KOPT-K1 (cell line): ENCODE data around the gene FAT2.
"Not testable (repeated sequence)": the region's sequence is repeated elsewhere in the genome, so short reads cannot be mapped to it uniquely, and the experiment has no call there.

Source experiments
- H3K27ac ChIP-seq: fragments of 200-600 bp; sonication (generic); 2 replicates; pipeline ENCODE4 v1.5.1; 2016; ENCODE audit warnings: antibody characterized with exemption, mild to moderate bottlenecking, low read depth, low read length; ENCODE audit not compliant: poor library complexity, severe bottlenecking
- H3K36me3 ChIP-seq: fragments of 200-600 bp; sonication (generic); 2 replicates; pipeline ENCODE4 v1.5.1; 2017; ENCODE audit warnings: antibody characterized with exemption, mild to moderate bottlenecking, low read length, moderate library complexity; ENCODE audit not compliant: insufficient read depth
- H3K9me3 ChIP-seq: fragments of 200-600 bp; sonication (generic); 2 replicates; pipeline ENCODE4 v1.5.1; 2017; ENCODE audit warnings: antibody characterized with exemption, low read length, mild to moderate bottlenecking; ENCODE audit not compliant: insufficient read depth, poor library complexity, severe bottlenecking

The FAT2 gene

DNA sequence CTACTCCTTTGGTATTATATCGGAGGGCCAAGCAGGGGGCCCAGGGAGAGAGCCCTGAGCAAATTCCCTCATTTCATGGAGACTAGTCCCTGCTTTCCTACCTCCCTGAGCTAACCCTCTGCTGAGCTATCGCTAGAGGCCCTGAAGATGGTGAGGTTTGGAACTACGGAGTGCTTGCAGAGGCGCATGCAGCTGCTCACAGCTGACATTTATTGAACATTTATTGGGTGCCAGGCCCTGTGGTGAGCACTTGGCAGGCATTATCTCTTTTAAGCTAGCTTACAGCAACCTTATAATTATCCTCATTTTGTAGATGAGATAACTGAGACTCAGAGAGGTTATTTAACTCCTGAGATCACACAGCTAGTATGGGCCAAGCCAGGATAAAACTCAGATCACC, 9.8 kb downstream of the FAT2 start:
- Histone ChIP-seq H3K36me3 (no peaks in the 10 kb centered on the region), H3K9me3 (no peaks in the 10 kb centered on the region), H3K27ac (no peak overlapping the region)

DNA sequence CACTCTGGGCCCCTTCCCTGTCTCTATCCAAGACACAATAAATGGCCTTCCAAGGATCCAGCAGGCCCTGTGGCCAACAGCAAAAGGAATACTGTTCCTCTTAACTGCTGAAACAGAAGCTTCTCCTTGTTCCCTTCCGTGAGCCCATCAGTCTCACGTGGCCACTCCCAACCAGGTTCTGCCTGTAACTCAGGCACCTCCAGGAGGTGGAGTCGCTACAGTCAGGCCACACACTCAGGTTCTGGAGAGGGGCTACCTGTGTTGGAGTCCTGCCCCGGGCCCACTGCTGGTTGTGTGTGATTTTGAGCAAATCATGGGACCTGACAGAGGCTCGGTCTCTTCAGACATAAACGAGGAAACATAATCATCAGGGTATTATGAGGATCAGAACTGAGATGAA, 10.3 kb downstream of the FAT2 start:
- no peaks in the 10 kb centered on the region for H3K9me3 ChIP-seq
- no peaks in the 10 kb centered on the region for H3K36me3 ChIP-seq
- no peak overlapping the region for H3K27ac ChIP-seq

DNA sequence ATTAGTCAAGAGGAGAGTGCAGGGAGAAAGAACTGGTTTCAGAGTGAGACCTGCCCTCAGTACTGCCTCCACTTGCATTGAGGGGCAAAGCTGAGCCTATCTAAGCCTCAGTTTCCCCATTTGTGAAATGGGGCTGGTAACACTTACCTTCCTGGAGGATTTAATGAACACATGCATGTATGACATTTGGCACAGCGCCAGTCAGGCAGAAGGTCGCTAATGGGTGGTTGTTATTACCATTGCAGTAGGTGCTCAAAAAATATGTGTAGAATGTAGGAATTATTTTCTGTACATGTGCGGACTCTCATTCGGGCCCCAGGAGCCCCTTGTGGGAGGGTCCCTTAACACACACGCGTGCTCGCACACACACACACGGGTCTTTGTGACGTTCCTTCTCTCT, 10.9 kb downstream of the FAT2 start:
- H3K27ac ChIP-seq: no peak overlapping the region
- no peaks in the 10 kb centered on the region for H3K36me3 ChIP-seq
- no peaks in the 10 kb centered on the region for H3K9me3 ChIP-seq

DNA sequence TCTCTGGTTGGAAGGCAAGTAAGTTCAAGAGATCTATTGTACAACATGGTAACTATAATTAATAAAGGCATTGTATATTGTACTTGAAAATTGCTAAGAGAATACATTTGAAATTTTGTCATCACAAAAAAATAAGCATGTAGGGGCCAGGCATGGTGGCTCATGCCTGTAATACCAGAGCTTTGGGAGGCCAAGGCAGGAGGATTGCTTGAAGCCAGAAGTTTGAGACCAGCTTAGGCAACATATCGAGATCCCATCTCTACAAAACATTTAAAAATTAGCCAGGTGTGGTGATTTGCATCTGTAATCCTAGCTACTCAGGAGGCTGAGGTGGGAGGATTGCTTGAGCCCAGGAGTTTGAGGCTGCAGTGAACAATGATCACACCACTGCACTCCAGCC, 12.0 kb downstream of the FAT2 start:
- H3K36me3 ChIP-seq, H3K9me3 ChIP-seq, H3K27ac ChIP-seq: not testable (repeated sequence)

DNA sequence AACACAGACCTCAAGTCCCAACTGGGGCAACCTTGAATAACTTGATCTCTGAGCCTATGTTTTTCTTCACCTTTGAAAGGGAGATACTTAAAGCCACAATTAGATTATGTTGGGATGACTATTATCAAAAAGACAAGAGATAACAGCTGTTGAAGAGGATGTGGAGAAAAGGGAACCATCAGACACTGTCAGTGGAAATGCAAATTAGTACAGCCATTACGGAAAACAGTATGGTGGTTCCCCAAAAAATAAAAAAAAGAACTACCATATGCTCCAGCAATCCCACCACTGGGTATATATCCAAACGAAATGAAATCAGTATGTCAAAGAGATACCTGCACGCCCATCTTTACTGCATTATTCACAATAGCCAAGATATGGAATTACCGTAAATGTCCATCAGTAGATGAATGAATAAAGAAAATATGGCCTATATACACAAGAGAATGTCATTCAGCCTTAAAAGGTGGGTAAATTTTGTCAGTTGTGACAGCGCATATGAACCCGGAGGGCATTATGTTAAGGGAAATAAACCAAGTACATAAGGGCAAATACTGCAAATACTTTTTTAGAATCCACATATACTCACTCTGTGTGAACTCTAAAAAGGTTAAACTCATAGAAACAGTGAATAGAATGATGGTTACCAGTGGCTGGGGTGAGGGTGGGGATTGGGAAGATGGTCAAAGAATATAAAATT, 12.7 kb downstream of the FAT2 start:
- Histone ChIP-seq H3K27ac (no peak overlapping the region), H3K9me3 (no peaks in the 10 kb centered on the region), H3K36me3 (no peaks in the 10 kb centered on the region)

DNA sequence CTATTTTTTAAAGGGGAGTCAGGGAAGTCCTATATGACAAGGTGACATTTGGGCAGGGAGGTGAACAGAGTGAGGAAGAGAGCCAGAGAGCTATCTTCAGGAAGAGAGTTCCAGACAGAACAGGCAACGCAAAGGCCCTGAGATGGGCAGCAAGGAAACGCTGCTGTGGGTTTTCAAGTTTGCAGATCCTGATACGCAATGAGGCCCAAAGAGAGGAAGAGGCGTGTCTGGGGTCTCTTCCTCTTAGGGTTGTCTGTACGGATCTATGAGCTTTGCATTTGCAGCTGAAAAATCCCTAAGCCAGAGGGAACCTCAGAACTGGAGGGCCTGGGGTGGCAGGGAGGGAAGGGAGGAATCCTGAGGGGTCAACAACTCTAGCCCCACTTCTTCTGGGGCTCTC, 13.6 kb downstream of the FAT2 start:
- H3K27ac ChIP-seq: no peak overlapping the region
- no peaks in the 10 kb centered on the region for H3K9me3 ChIP-seq
- H3K36me3 ChIP-seq: no peaks in the 10 kb centered on the region

DNA sequence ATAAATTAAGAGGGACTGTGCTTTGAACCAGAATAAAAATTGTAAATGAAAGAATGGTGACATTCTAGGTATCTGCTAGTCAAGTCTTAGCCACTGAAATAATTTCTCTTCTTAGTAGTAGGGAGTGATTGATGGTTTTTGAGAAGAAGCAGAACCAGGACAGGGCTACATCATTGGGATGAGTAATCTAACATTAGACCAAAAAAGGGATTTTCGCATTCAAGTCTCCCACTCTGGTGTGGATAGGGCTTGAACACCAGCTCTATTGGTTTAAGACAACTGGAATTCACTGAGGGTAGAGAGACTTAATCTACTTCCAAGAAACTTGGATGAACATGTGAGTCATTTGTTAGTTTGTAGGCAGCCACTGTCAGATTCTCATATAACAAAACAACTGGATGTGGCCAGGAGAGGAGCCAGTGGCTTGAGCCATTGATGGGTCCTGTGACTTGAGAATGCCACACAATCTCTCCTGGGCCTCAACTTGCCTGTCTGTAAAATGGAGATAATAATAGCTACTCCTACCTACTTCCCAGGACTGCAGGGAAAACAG, 16.6 kb downstream of the FAT2 start:
- no peaks in the 10 kb centered on the region for H3K36me3 ChIP-seq
- no peak overlapping the region for H3K27ac ChIP-seq
- no peaks in the 10 kb centered on the region for H3K9me3 ChIP-seq

DNA sequence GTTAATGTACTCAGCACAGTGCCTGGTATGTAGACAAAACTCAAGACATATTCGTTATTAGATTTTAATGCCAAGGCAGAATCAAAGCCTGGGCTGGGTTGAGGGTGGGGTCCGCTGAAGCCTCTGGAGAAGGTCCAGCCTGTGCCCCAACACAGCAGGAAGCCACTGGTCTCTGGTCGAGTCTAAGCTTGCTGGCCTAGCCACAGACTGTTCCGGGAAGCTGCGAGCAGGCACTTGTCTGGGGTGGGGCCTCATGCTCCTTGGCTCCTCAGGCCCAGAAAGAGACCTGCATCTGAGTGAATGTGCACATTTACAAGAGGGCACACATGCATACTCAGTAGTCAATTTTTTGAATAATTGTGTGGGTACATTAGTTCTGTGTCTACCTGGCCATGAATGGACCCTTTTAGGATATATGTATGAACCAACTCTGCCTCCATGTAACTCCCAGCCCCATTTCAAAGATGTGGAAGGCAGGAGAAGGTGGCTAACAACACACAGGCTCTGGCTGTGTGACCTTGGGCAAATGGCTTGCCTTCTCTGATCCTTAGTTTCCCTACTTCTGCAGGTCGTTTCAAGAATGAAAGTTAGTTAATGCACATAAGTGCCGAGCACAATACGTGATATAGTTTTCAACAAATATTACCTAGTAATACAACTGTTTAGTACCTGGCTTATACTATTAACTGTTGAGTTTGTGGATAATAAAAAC, 18.3 kb downstream of the FAT2 start:
- H3K36me3 ChIP-seq: no peaks in the 10 kb centered on the region
- no peaks in the 10 kb centered on the region for H3K9me3 ChIP-seq
- no peak overlapping the region for H3K27ac ChIP-seq

DNA sequence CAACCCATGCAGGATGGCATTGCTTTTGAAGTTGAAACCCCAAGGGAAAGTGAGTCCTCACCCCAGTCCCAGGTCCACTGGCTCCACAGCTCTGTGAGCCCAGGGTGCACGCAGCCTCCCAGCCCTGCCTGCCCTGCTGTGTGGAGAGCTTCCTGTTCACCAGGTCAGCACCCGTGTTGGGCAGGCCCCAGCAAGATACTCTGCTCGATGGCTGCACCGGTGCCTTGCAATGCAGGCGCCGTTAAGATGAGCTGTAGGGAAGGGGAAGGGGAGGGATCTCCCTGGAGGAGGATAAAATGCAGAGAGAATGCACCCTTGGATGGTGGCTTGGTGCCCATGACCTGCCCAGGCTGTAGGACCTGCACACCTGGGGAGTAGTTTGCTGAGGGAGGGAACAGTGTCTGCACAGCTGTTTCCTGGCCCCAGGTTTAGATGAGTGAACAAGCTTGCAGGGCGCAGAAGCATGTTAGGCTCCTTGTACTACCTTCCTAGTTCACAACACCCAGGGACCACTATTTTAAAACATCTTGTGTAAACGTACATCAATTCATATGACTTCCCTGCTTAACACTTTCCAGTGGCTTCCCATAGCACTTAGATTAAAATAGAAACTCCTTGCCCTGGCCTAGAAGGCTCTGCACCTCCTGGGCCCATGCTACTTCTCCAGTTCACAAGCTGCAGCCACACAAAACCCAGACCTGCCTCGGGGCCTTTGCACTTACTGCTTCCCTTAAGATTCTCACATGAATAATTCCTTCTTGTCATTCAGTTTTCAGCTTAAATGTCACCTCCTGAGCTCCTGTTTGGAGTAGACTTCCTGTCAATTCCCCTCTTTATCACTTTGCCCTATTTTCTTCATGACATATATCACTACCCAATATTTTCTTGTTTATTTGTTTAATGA, 19.6 kb downstream of the FAT2 start:
- Histone ChIP-seq H3K27ac (no peak overlapping the region), H3K36me3 (no peaks in the 10 kb centered on the region), H3K9me3 (no peaks in the 10 kb centered on the region)

DNA sequence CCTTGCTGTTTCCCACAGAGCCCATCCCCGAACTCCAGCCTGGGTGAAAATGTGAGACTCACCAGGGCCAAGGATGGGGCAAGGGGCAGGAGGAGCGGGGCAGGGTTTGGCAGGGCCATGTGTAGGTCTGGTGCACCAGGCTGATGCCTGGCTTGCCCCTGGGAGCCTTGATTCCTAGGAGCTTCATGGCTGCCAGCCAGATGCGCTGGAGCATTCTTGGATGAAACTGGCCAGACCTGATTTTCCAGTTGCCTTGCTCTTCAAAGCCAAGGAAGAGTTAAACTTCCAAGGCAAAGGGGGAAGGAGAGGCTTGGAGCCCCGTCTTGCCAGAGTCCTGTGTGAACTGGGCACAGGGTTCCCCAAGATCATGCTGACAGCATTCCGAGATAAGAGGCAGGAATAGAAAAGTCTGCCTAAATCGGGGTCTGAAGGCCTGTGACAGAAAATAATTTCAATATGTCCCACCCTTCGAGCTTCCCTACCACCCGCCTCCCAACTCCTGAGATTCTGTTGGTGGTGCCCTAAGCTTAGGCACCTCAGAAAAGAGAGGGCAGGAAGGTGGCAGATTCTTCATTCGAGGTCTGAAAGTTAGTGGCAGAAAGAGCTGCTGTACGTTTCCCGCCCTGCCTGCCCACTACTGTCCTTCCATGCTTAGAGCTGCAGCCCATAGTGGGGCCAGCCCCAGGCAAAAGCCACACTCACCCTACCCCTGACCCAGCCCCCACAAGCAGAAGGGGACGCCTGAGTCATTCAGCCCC, 20.4 kb downstream of the FAT2 start:
- H3K36me3 ChIP-seq: no peaks in the 10 kb centered on the region
- H3K9me3 ChIP-seq: no peaks in the 10 kb centered on the region
- no peak overlapping the region for H3K27ac ChIP-seq

DNA sequence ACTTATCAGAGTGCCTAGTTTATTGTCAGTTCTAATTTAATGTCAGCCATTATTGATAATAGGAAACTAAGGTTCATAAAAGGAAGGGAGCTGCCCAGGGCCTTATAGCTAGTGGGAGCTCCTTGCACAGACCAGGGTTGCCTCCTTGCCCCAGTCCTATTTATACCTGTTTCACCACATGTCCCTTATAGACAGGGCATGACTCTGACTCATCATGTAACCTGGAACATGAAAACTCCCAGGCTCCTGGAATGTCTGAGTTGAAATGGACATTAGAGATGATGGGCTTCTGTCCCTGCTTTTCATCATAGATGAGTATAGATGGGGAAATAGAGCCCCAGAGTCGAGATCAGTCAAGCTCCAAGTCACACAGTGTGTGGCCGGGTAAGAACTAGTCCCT, 21.1 kb downstream of the FAT2 start:
- H3K9me3 ChIP-seq: no peaks in the 10 kb centered on the region
- H3K27ac ChIP-seq: no peak overlapping the region

DNA sequence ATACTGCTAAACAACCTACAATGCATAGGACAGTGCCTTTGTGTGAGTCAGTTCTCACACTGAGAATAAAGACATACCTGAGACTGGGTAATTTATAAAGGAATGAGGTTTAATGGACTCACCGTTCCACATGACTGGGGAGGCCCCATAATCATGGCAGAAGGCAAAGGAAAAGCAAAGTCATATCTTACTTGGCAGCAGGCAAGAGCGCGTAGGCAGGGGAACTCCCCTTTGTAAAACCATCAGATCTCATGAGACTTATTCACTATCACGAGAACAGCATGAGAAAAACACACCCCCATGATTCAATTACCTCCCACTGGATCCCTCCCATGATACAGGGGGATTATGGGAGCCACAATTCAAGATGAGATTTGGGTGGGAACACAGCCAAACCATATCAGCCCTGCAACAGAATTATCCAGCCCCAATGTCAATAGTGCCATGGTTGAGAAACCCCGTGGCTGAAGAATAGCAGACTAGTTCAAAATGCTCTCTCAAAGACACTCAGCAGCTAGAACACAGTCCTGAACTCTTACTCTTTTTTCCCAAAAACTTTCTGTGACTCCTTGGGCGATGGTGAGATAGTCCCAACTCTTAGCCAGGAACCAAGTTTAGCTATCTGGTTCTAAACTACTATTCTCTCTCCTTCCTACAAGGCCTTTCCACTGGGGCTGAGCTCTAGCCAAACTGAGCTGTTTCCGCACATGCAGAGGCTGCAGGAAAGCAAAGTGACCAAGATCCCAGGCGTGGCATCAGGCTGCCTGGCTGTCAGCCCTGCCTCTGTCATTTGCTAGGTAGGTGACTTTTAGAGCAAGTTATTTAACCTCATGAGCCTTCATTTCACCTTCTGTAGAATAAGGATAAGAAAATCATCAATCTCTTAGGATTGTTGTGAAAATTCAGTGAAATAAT, 21.7 kb downstream of the FAT2 start:
- H3K9me3 ChIP-seq: no peaks in the 10 kb centered on the region
- H3K27ac ChIP-seq: no peak overlapping the region
- no peaks in the 10 kb centered on the region for H3K36me3 ChIP-seq

More for the DNA sequence above, 21.1 kb downstream of the FAT2 start:
- no peaks in the 10 kb centered on the region for H3K36me3 ChIP-seq

DNA sequence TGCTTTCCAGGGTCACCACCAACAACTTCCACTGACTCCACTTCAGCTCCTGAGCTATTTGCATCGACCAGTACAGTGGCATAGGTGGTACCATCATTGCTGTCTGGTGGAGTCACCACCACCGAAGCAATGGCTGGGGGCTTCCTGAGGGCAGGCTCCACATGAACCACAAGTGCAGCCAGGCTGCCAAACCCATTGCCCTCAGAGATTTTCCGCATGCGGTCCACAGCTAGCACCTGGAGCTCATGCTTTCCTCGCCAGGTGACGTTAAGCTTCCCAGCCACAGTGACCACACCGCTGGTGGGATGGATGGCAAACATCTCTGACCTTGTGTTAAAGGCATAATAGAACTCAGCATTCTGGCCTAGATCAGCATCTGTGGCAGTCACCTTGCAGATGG, 23.1 kb downstream of the FAT2 start:
- Histone ChIP-seq H3K9me3 (no peaks in the 10 kb centered on the region), H3K36me3 (no peaks in the 10 kb centered on the region), H3K27ac (no peak overlapping the region)

DNA sequence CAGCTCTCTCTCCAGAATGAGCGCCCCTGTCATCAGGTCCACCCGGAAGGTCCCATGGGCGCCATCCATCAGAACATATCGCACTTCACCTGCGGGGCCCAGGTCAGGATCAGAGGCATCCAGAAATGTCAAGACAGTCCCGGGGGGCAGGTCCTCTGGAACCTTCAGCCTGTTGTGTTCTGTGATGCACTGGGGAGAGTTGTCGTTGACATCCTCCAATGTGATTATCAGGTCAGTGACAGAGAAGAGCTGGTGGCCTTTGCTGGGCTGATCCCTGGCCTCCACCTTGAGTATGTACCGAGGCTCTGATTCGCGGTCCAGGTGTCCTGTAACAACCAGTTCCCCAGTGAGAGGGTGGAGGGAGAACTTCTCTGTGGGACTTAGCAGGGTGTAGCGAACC, 25.2 kb downstream of the FAT2 start:
- no peak overlapping the region for H3K27ac ChIP-seq
- no peaks in the 10 kb centered on the region for H3K36me3 ChIP-seq
- no peaks in the 10 kb centered on the region for H3K9me3 ChIP-seq
